IPS-20b (cell line): ENCODE results near the gene LAMA2.

ENCODE experiments used
- H3K27ac ChIP-seq: one replicate; pipeline ENCODE4 v1.5.1; 2013; ENCODE audit warnings: low read length
- H3K27me3 ChIP-seq: 2 replicates; pipeline ENCODE4 v1.6.1; 2013; ENCODE audit warnings: mild to moderate bottlenecking, low read length, inconsistent platforms; ENCODE audit not compliant: insufficient read depth
- H3K36me3 ChIP-seq: 2 replicates; pipeline ENCODE4 v1.6.1; 2013; ENCODE audit warnings: low read depth, mild to moderate bottlenecking, inconsistent platforms, low read length, moderate library complexity; ENCODE audit not compliant: insufficient read depth
- H3K4me1 ChIP-seq: 2 replicates; pipeline ENCODE4 v1.6.1; 2013; ENCODE audit warnings: mild to moderate bottlenecking, control low read depth, inconsistent platforms, low read length, moderate library complexity; ENCODE audit not compliant: insufficient read depth
- H3K4me3 ChIP-seq: 2 replicates; pipeline ENCODE4 v1.5.1; 2013; ENCODE audit warnings: mild to moderate bottlenecking, low read length, inconsistent platforms
- H3K9ac ChIP-seq: 2 replicates; pipeline ENCODE4 v1.6.1; 2013; ENCODE audit warnings: low read depth, mild to moderate bottlenecking, inconsistent platforms, low read length, moderate library complexity
- H3K9me3 ChIP-seq: 2 replicates; pipeline ENCODE4 v1.6.1; 2013; ENCODE audit warnings: mild to moderate bottlenecking, low read depth, low read length, inconsistent platforms; ENCODE audit not compliant: insufficient read depth

Gene LAMA2

GRCh38 chr6:129112591-129112990, 229.7 kb downstream of the LAMA2 start:
- no peak overlapping the region for H3K4me3 ChIP-seq
- no peaks in the 10 kb centered on the region for H3K4me1 ChIP-seq
- no peaks in the 10 kb centered on the region for H3K9me3 ChIP-seq
- H3K27ac ChIP-seq, result no peak overlapping the region
- H3K36me3 ChIP-seq, result no peaks in the 10 kb centered on the region
- H3K27me3 ChIP-seq, result no peaks in the 10 kb centered on the region
- no peak overlapping the region for H3K9ac ChIP-seq

DNA sequence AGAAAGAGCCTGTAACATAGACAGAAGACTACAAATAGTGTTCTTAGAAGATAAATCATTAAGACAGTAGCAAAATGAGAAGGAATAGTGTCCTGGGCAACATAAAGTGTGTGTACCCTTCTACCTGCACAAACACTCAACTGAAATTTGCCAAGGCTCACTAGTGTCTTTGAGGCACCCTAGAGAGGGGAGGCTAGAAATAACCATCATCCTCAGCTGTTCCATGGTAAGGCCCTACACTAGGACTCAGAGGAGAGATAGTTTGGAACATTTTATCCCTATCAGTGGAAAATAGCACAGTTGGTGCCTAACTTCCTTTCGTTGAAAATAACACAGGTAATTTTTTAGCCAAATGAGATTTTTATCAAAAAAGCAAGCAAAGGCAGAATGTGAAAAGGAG, 230.7 kb downstream of the LAMA2 start:
- H3K27ac ChIP-seq, result no peak overlapping the region
- H3K9me3 ChIP-seq, result no peaks in the 10 kb centered on the region
- H3K9ac ChIP-seq, result no peak overlapping the region
- no peaks in the 10 kb centered on the region for H3K27me3 ChIP-seq
- no peak overlapping the region for H3K4me3 ChIP-seq
- no peaks in the 10 kb centered on the region for H3K36me3 ChIP-seq
- H3K4me1 ChIP-seq, result no peaks in the 10 kb centered on the region

GRCh38 chr6:129114636-129115391, 231.9 kb downstream of the LAMA2 start:
- Histone ChIP-seq H3K27ac (no peak overlapping the region), H3K4me1 (no peaks in the 10 kb centered on the region), H3K9ac (no peak overlapping the region)

GRCh38 chr6:129115471-129115870, 232.5 kb downstream of the LAMA2 start:
- Histone ChIP-seq H3K9me3 (no peaks in the 10 kb centered on the region), H3K27me3 (no peaks in the 10 kb centered on the region), H3K27ac (no peak overlapping the region), H3K4me3 (no peak overlapping the region), H3K4me1 (no peaks in the 10 kb centered on the region), H3K36me3 (no peaks in the 10 kb centered on the region), H3K9ac (no peak overlapping the region)

More at GRCh38 chr6:129114636-129115391, 231.9 kb downstream of the LAMA2 start:
- no peaks in the 10 kb centered on the region for H3K9me3 ChIP-seq
- no peaks in the 10 kb centered on the region for H3K36me3 ChIP-seq
- H3K4me3 ChIP-seq, result no peak overlapping the region
- H3K27me3 ChIP-seq, result no peaks in the 10 kb centered on the region

DNA sequence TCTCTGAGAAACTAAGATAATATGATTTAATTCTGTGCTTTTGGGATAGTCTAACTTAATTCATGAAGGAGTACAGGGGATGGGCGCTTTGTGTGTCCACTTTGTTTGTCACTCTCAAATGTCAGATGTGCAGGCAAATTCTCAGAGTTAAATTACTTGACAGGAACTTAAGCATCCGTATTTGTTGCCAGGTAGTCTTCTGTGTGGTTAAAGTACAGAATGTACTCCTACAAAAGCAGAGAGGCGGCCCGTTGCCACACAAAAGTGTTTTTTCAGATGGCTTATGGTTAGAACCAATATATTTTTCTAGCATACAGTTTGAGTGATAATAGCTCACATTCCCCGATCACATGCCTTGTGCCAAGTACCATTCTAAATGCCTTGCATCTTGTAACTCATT, 234.4 kb downstream of the LAMA2 start:
- no peak overlapping the region for H3K4me3 ChIP-seq
- H3K9me3 ChIP-seq, result no peaks in the 10 kb centered on the region
- H3K27ac ChIP-seq, result no peak overlapping the region
- no peak overlapping the region for H3K9ac ChIP-seq
- no peaks in the 10 kb centered on the region for H3K27me3 ChIP-seq
- no peaks in the 10 kb centered on the region; the same call in 1 of the 2 replicates for H3K4me1 ChIP-seq
- H3K36me3 ChIP-seq, result no peaks in the 10 kb centered on the region

DNA sequence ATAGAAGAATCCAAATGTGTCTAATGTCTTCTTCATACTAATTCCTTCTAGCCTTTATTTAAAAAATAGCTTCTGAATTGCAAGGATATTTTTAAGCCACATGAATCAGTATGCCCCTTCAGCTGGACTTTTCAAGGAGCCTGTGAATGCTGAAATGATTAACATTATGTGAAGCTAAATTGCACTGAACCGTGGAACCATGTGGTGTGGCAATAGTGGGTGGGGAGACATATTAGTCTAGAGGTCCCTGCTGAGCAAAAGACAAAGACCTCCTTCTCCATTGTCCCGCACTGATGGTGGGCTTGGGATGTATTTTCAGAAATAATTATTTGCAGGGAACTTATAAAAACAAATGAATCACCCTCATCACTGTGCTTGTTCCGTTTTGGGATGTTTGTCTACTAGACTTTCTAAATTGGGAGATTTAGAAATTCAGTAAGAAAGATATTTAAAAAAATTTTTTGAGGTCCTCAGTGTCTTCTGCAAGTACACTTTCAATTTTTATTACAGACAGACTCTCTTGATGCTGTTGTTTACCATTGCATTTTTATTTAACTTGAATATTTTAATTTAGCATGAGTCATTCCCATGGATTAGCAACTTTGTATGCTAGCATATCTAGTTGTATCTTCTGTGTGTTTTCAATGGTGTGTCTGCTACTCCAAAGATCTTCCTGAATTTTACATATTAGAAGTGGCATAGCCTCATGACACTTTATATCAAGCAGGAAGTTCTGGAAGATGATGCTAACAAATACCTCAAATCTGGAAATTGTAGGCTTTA, 238.1 kb downstream of the LAMA2 start:
- H3K36me3 ChIP-seq, result no peaks in the 10 kb centered on the region
- H3K27me3 ChIP-seq, result no peaks in the 10 kb centered on the region
- H3K9me3 ChIP-seq, result no peaks in the 10 kb centered on the region
- H3K4me1 ChIP-seq, result no peaks in the 10 kb centered on the region; the same call in 1 of the 2 replicates
- H3K9ac ChIP-seq, result no peak overlapping the region
- H3K4me3 ChIP-seq, result no peak overlapping the region
- H3K27ac ChIP-seq, result no peak overlapping the region

- H3K9ac ChIP-seq, result no peak overlapping the region
- H3K9me3 ChIP-seq, result no peaks in the 10 kb centered on the region
- no peaks in the 10 kb centered on the region for H3K36me3 ChIP-seq
- no peaks in the 10 kb centered on the region for H3K27me3 ChIP-seq
- no peak overlapping the region for H3K27ac ChIP-seq
- no peak overlapping the region for H3K4me3 ChIP-seq
- H3K4me1 ChIP-seq, result no peaks in the 10 kb centered on the region; the same call in 1 of the 2 replicates
Measured at GRCh38 chr6:129124347-129124746, 241.4 kb downstream of the LAMA2 start.

GRCh38 chr6:129130106-129130505, 247.2 kb downstream of the LAMA2 start:
- Histone ChIP-seq H3K36me3 (no peaks in the 10 kb centered on the region), H3K9ac (no peak overlapping the region), H3K27me3 (no peaks in the 10 kb centered on the region), H3K4me3 (no peak overlapping the region), H3K27ac (no peak overlapping the region), H3K4me1 (no peaks in the 10 kb centered on the region), H3K9me3 (no peaks in the 10 kb centered on the region)

DNA sequence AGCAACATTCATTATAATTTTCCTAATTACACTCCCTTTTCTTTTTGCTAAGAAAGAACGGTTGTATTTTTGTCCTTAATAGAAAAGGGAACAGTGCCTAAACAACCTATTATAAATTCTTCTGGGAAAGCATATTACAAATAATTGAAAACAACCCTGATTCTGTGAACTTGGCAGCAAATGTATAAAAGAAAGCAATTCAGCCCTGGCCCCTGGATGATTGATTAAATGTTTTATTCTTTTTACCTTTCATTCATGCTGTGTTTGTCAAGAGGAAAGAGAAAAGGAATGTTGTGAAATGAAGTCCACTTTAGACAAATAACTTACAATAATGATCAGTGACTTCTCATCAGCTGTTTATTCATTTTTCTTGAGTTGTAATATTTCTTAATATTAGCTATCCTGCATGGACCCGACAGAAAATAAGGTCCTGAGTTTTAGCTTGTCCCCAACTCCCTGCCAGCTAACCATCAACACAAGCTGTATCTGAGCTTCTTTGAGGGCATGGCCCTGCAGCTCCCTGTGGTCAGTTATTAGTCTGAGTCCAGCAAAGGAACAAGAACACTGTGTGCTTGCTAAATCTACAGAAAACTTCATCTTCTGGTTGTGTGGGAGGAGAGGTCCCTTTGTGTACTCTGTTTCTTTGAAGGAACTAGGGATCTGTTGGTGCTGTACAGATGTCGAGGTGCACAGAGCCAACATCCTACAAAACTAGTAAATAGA, 248.2 kb downstream of the LAMA2 start:
- Histone ChIP-seq H3K9me3 (no peaks in the 10 kb centered on the region), H3K9ac (no peak overlapping the region), H3K36me3 (no peaks in the 10 kb centered on the region), H3K27me3 (no peaks in the 10 kb centered on the region), H3K27ac (no peak overlapping the region), H3K4me3 (no peak overlapping the region), H3K4me1 (no peaks in the 10 kb centered on the region)

GRCh38 chr6:129133770-129134192, 250.8 kb downstream of the LAMA2 start:
- Histone ChIP-seq H3K9ac (no peak overlapping the region), H3K4me3 (no peak overlapping the region), H3K4me1 (no peaks in the 10 kb centered on the region), H3K9me3 (no peaks in the 10 kb centered on the region), H3K27ac (no peak overlapping the region), H3K36me3 (no peaks in the 10 kb centered on the region), H3K27me3 (no peaks in the 10 kb centered on the region)

DNA sequence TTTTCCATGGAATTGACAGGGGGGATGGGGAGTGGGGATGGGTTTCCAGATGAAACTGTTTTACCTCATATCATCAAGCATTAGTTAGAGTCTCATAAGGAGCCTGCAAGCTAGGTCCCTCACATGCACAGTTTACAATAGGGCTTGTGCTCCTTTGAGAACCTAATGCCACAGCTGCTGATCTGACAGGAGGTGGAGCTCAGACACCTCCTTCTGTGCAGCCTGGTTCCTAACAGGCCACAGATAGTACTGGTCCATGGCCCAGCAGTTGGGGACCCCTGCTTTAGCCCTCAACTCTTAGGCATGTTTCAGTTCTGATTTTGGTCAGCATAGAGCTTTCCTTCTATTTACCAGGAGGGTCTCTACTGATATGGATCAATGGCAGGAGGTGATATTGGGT, 251.6 kb downstream of the LAMA2 start:
- Histone ChIP-seq H3K4me3 (no peak overlapping the region), H3K27me3 (no peaks in the 10 kb centered on the region), H3K36me3 (no peaks in the 10 kb centered on the region), H3K9ac (no peak overlapping the region), H3K9me3 (no peaks in the 10 kb centered on the region), H3K4me1 (no peaks in the 10 kb centered on the region), H3K27ac (no peak overlapping the region)
